Fibroblast of lung (primary cell): ENCODE data around the gene TSR3.

Experiments used
- EZH2 ChIP-seq: IDR thresholded peaks from 2 replicates; pipeline ENCODE4 v1.5.1; 2012; ENCODE audit warnings: low read length, control low read depth, mild to moderate bottlenecking; ENCODE audit errors: missing control alignments
- TF ChIP-seq, protein P1 (sequence below), 2 donors: IDR thresholded peaks in 1 of 2; conservative IDR thresholded peaks in 1 of 2; 1 replicate in 1 of 2; 2 replicates in 1 of 2; pipeline ENCODE4 v1.5.1; 2011 to 2012; ENCODE audit warnings: low read length in 2 of 2, control low read depth in 1 of 2, inconsistent platforms in 1 of 2, low read depth in 1 of 2, mild to moderate bottlenecking in 1 of 2

DNA sequence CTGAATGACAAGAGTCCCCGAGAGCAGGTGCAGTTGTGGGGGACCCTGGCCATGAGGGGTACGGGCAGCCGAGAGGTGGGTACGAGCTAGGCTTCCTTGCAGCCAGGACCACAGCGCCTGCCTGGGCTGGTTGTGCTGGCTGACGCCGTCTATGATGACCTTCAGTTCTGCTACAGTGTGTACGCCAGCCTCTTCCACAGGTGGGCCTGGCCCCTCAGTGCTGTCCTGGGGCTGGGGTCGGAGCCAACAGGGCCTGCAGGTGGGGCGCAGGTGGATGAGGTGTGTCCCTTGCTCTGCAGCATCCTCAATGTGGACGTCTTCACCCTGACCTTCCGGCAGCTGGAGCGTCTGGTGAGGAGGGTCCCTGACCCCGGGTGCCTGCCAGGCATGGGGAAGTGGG lies 7.2 kb downstream of the TSR3 start:
- TF ChIP-seq, protein P1, sequence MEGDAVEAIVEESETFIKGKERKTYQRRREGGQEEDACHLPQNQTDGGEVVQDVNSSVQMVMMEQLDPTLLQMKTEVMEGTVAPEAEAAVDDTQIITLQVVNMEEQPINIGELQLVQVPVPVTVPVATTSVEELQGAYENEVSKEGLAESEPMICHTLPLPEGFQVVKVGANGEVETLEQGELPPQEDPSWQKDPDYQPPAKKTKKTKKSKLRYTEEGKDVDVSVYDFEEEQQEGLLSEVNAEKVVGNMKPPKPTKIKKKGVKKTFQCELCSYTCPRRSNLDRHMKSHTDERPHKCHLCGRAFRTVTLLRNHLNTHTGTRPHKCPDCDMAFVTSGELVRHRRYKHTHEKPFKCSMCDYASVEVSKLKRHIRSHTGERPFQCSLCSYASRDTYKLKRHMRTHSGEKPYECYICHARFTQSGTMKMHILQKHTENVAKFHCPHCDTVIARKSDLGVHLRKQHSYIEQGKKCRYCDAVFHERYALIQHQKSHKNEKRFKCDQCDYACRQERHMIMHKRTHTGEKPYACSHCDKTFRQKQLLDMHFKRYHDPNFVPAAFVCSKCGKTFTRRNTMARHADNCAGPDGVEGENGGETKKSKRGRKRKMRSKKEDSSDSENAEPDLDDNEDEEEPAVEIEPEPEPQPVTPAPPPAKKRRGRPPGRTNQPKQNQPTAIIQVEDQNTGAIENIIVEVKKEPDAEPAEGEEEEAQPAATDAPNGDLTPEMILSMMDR (conservative IDR thresholded peaks at IDR 0.05 in 1 of 2, IDR thresholded peaks at IDR 0.05 in 1 of 2; ENCODE audit: low read depth in 1 of 2, low read length in 2 of 2): no peak
- no peak for TF ChIP-seq EZH2
